Measurements from ENCODE around the gene OR2V2.

OR2V2 gene

DNA sequence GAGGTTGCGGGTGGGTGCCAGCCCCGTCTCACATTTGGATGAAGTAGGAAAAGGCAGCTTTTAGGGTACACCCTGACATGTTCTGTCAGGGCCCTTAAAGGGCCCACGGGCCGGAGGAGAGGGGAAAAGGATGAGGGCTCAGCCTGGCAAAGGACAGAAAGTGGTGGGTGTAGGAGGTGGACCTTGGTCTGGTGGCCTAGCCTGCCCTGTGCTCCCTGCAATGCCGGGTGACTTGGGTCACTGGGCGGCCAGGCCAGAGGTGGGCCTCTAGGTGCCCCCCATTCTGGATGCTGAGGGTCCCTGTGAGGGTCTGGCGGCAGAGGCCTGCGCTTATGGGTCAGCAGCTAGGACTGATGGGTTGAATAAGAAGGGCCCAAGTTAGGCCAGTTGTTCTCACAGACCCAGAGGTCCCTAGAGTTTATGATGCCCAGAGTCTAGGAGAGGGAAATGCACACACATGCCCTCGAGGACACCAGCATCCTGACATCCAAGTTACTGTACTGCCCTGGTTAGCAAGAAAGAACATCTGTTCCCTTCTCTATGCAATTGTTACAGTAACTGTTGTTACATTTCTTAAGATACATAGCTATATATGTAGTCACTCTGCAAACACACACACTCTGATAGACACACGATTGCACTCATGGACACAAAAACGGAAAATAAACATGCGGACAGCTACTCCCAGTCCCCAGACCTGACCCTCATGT, 45.1 kb downstream of the OR2V2 start:
- peak; percentile 42 for DNase-seq (ENCODE audit: low read depth)

DNA sequence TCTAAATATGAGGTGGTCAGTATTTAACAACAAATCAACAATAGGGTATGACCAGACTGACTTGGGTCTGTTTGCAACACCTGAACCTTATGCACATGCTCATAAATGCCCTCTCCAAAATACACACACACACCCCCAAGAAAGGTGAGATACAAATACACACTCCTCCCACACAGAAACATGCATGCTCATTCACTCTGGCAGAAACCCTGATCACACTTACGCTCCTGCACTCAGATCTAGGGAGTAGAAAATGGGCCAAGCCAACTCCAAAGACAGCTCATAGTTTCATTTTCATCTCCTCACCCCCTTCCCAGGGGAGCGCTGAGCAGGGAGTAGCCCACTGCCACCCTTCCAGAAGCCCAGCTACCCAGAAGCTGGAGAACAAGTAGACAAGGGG, 46.3 kb downstream of the OR2V2 start:
- no peak for DNase-seq (ENCODE audit: low read depth)
- TF ChIP-seq, protein P1, sequence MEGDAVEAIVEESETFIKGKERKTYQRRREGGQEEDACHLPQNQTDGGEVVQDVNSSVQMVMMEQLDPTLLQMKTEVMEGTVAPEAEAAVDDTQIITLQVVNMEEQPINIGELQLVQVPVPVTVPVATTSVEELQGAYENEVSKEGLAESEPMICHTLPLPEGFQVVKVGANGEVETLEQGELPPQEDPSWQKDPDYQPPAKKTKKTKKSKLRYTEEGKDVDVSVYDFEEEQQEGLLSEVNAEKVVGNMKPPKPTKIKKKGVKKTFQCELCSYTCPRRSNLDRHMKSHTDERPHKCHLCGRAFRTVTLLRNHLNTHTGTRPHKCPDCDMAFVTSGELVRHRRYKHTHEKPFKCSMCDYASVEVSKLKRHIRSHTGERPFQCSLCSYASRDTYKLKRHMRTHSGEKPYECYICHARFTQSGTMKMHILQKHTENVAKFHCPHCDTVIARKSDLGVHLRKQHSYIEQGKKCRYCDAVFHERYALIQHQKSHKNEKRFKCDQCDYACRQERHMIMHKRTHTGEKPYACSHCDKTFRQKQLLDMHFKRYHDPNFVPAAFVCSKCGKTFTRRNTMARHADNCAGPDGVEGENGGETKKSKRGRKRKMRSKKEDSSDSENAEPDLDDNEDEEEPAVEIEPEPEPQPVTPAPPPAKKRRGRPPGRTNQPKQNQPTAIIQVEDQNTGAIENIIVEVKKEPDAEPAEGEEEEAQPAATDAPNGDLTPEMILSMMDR (conservative IDR thresholded peaks at IDR 0.05; ENCODE audit: low read length): no peak
- H3K4me3 ChIP-seq (ENCODE audit: low read length): no peak overlapping the region

More for the DNA sequence above, 45.1 kb downstream of the OR2V2 start:
- TF ChIP-seq, protein P1 (conservative IDR thresholded peaks at IDR 0.05; ENCODE audit: low read length): no peak
- H3K4me3 ChIP-seq (ENCODE audit: low read length): peak overlapping the region; percentile 82

DNA sequence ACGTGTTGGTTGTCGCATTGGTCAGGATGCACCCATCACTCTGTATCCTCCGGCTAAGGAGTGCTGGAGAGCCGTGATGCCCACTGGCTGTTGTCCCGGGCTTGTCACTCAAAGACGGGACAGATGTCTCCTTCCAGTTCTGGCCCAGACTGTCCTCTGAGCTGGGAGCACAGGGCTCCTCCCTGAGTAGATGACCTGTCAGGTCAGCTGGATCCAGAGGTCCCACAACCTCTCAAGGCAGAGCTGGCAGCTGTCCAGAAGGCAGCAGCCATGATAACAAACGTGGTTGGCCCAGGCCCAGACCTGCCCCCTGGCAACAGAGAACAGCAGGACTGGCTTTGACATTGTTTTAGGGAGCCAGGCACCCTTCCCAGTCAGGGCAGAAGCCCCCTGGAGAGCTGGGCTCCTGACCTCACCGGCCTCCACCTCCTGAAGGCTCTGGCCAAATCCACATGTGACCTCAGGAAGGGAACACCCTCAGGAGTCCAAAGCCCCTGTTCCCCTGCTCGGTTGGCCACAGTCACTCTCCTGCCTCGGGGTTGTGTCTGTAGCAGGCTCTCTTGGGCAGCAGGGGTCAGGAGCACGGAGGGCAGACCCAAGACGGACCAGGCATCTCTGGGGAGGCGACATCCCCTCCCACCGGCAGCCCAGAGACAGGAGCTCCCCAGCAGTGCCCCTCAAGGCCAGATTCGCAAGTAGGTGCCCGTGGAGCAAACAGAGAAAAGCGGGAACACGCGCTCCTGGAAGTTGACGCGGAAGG, 47.3 kb downstream of the OR2V2 start:
- TF ChIP-seq, protein P1 (conservative IDR thresholded peaks at IDR 0.05; ENCODE audit: low read length): no peak
- DNase-seq (ENCODE audit: low read depth): no peak
- H3K4me3 ChIP-seq (ENCODE audit: low read length): no peak overlapping the region

DNA sequence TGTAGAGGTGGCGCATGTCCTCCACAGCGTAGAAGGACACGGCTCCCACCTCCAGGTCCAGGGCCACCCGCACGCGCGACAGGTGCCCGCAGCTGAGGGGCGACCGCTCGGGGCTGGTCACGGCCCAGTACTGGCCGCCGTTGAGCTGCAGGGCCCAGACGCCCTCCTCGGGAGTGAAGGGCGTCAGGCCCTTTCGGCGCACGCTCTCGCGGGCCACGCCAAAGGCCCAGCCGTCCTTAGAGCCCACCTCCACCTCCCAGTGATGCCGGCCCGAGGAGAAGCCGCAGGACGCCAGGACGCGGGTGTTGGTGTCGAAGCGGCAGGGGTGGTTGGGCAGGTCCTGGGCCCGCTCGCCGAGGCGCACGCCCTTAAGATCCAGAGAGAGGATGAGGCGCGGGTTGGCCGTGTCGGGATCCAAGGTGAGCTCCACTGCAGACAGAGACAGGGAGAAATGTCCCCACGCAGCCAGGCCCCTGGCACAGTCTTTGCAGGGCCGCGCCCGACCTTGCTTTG, 47.9 kb downstream of the OR2V2 start:
- TF ChIP-seq, protein P1 (conservative IDR thresholded peaks at IDR 0.05; ENCODE audit: low read length): no peak
- DNase-seq (ENCODE audit: low read depth): no peak
- H3K4me3 ChIP-seq (ENCODE audit: low read length): no peak overlapping the region

DNA sequence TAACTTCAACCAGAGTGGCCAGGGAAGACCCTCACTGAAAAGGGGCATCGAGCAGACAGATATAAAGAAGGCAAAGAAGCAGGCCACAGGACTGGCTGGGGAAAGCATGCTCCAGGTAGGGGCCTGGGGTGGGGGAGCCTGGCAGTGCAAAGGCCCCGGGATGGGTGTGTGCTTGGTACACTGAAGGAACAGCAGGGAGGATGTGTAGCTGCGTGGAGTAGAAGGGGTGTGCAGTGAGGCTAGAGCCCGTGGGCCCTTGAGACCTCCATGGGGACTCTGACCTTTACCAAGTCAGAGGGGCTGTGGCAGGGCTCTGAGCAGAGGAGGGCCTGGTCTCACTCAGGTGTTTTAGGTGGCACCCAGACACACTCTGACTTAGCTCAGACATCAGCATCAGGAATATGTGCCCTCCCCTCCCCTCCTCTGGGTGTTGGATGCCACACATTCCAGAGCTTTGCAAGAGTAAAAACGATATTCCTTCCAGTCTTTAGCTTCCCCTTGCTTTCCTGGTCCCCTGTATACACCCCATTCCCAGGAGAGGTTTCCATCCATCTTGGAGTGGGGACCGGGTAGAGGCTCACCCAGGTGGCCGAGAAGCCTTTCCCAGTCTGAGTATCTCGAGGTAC, 50.1 kb downstream of the OR2V2 start:
- DNase-seq (ENCODE audit: low read depth): no peak
- no peak overlapping the region for H3K4me3 ChIP-seq (ENCODE audit: low read length)
- TF ChIP-seq, protein P1 (conservative IDR thresholded peaks at IDR 0.05; ENCODE audit: low read length): no peak

DNA sequence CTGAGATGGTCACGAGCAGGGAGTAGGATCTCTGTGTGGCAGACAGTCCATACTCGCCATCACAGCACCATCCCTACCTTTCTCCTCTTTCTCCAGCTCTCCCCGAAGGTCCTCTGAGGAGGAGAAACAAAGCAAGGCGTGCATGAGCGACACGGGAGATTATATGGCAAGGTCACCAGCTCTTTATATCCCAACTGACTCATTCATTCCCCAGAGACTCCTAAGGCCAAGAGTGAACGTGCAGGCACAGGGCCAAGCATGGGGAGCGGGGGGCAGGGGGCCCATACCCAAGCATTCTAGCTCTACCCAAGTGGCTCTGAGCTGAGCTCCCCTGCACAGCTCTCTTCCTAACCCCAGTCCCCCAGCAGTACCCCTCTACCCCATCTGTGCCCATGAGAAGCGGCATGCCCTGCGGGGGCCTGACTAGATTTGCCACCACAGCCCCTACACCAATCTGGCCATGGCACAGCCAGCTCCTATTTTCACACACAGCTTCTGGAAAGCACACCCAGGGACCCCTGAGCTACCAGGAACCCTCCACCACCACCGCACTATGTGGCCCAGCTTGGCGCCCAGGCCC, 50.8 kb downstream of the OR2V2 start:
- TF ChIP-seq, protein P1 (conservative IDR thresholded peaks at IDR 0.05; ENCODE audit: low read length): no peak
- no peak overlapping the region for H3K4me3 ChIP-seq (ENCODE audit: low read length)

More for the DNA sequence above, 50.8 kb downstream of the OR2V2 start:
- no peak for DNase-seq (ENCODE audit: low read depth)
